HUES64 (cell line): Measurements from ENCODE around the gene GALNT17.

Source experiments
- H3K27ac ChIP-seq: 2 replicates; pipeline ENCODE4 v1.7.0; 2013; ENCODE audit warnings: low read depth, low read length, inconsistent platforms
- H3K27me3 ChIP-seq: 2 replicates; pipeline ENCODE4 v1.6.1; 2013; ENCODE audit warnings: mild to moderate bottlenecking, low read length; ENCODE audit not compliant: insufficient read depth
- H3K36me3 ChIP-seq: 2 replicates; pipeline ENCODE4 v1.6.1; 2013; ENCODE audit warnings: mild to moderate bottlenecking, low read length; ENCODE audit not compliant: insufficient read depth
- H3K4me1 ChIP-seq: 2 replicates; pipeline ENCODE4 v1.6.1; 2013; ENCODE audit warnings: mild to moderate bottlenecking, low read length, moderate library complexity; ENCODE audit not compliant: insufficient read depth
- H3K4me3 ChIP-seq: 2 replicates; pipeline ENCODE4 v1.5.1; 2013; ENCODE audit warnings: mild to moderate bottlenecking, low read length, moderate library complexity
- H3K9ac ChIP-seq: 2 replicates; pipeline ENCODE4 v1.6.1; 2013; ENCODE audit warnings: mild to moderate bottlenecking, low read depth, low read length
- H3K9me3 ChIP-seq: 2 replicates; pipeline ENCODE4 v1.6.1; 2013; ENCODE audit warnings: low read depth, low read length; ENCODE audit not compliant: insufficient read depth
- WGBS: fragments of 150-250, 120-280 bp; methylation state at CpG from one replicate; pipeline ENCODE4 v1.1.7; 2013; ENCODE audit warnings: missing lambda C conversion rate; 5-methylcytosine and 5-hydroxymethylcytosine counted together

The GALNT17 gene

GRCh38 chr7:71739520-71740173 is 607.7 kb downstream of the GALNT17 start:
- H3K9me3 ChIP-seq = no peaks in the 10 kb centered on the region
- H3K27me3 ChIP-seq = no peaks in the 10 kb centered on the region; the same call in 1 of the 2 replicates
- H3K36me3 ChIP-seq = no peaks in the 10 kb centered on the region
- H3K4me3 ChIP-seq = no peak overlapping the region
- peaks cover 15% of the 10 kb centered on the region for H3K4me1 ChIP-seq
- no peak overlapping the region for H3K9ac ChIP-seq
- WGBS = 36% methylated on average over 10 of the region's 10 CpGs
- H3K27ac ChIP-seq = peak overlapping the region; percentile 68; the same call in 1 of the 2 replicates

GRCh38 chr7:71740174-71740560 is 608.2 kb downstream of the GALNT17 start:
- no peaks in the 10 kb centered on the region; the same call in 1 of the 2 replicates for H3K27me3 ChIP-seq
- H3K36me3 ChIP-seq = no peaks in the 10 kb centered on the region
- H3K27ac ChIP-seq = peak overlapping the region; percentile 68; the same call in 1 of the 2 replicates
- H3K4me3 ChIP-seq = no peak overlapping the region
- H3K4me1 ChIP-seq = peaks cover 15% of the 10 kb centered on the region
- no peak overlapping the region for H3K9ac ChIP-seq
- H3K9me3 ChIP-seq = no peaks in the 10 kb centered on the region
- WGBS = 82% methylated on average over 5 of the region's 5 CpGs

- Histone ChIP-seq H3K9me3 (no peaks in the 10 kb centered on the region), H3K9ac (no peak overlapping the region), H3K27ac (no peak overlapping the region), H3K36me3 (no peaks in the 10 kb centered on the region), H3K27me3 (no peaks in the 10 kb centered on the region; the same call in 1 of the 2 replicates), H3K4me3 (no peak overlapping the region), H3K4me1 (no peaks in the 10 kb centered on the region)
- 96% methylated on average over 5 of the region's 5 CpGs for WGBS
Measured at GRCh38 chr7:71746006-71746405, 614.1 kb downstream of the GALNT17 start.

GRCh38 chr7:71750290-71750689 is 618.3 kb downstream of the GALNT17 start:
- Histone ChIP-seq H3K27me3 (peaks cover 15% of the 10 kb centered on the region), H3K9ac (no peak overlapping the region), H3K4me3 (no peak overlapping the region), H3K27ac (no peak overlapping the region), H3K36me3 (no peaks in the 10 kb centered on the region), H3K9me3 (no peaks in the 10 kb centered on the region), H3K4me1 (peaks cover 3% of the 10 kb centered on the region; the same call in 1 of the 2 replicates)
- 97% methylated on average over 4 of the region's 6 CpGs for WGBS

GRCh38 chr7:71752171-71752935 is 620.4 kb downstream of the GALNT17 start:
- peaks cover 15% of the 10 kb centered on the region for H3K27me3 ChIP-seq
- H3K9me3 ChIP-seq = no peaks in the 10 kb centered on the region
- H3K9ac ChIP-seq = 0 out of 2 replicates have a peak overlapping the region, but pooled peaks have one; percentile 35
- no peaks in the 10 kb centered on the region for H3K36me3 ChIP-seq
- WGBS = 14% methylated on average over 43 of the region's 43 CpGs
- peak overlapping the region; percentile 53 for H3K4me3 ChIP-seq
- peaks cover 3% of the 10 kb centered on the region; the same call in 1 of the 2 replicates for H3K4me1 ChIP-seq
- H3K27ac ChIP-seq = no peak overlapping the region

- Histone ChIP-seq H3K9ac (no peak overlapping the region), H3K36me3 (no peaks in the 10 kb centered on the region), H3K27ac (no peak overlapping the region), H3K4me3 (no peak overlapping the region), H3K9me3 (no peaks in the 10 kb centered on the region), H3K27me3 (peaks cover 15% of the 10 kb centered on the region), H3K4me1 (peaks cover 3% of the 10 kb centered on the region; the same call in 1 of the 2 replicates)
- WGBS = 93% methylated on average over 2 of the region's 2 CpGs
Measured at GRCh38 chr7:71753236-71753635, 621.3 kb downstream of the GALNT17 start.

GRCh38 chr7:71753956-71754664 is 622.2 kb downstream of the GALNT17 start:
- Histone ChIP-seq H3K27me3 (peaks cover 15% of the 10 kb centered on the region), H3K4me1 (peaks cover 3% of the 10 kb centered on the region; the same call in 1 of the 2 replicates), H3K27ac (no peak overlapping the region), H3K9me3 (no peaks in the 10 kb centered on the region), H3K9ac (no peak overlapping the region), H3K4me3 (no peak overlapping the region), H3K36me3 (no peaks in the 10 kb centered on the region)
- WGBS = 75% methylated on average over 9 of the region's 9 CpGs

GRCh38 chr7:71754828-71755227 is 622.9 kb downstream of the GALNT17 start:
- peaks cover 3% of the 10 kb centered on the region; the same call in 1 of the 2 replicates for H3K4me1 ChIP-seq
- no peaks in the 10 kb centered on the region for H3K36me3 ChIP-seq
- no peak overlapping the region for H3K9ac ChIP-seq
- peaks cover 15% of the 10 kb centered on the region for H3K27me3 ChIP-seq
- 95% methylated on average over 4 of the region's 4 CpGs for WGBS
- H3K9me3 ChIP-seq = no peaks in the 10 kb centered on the region
- no peak overlapping the region for H3K27ac ChIP-seq
- H3K4me3 ChIP-seq = no peak overlapping the region

- Histone ChIP-seq H3K27me3 (no peaks in the 10 kb centered on the region), H3K9me3 (no peaks in the 10 kb centered on the region; the same call in 1 of the 2 replicates), H3K9ac (no peak overlapping the region), H3K36me3 (no peaks in the 10 kb centered on the region), H3K27ac (no peak overlapping the region), H3K4me1 (no peaks in the 10 kb centered on the region), H3K4me3 (no peak overlapping the region)
Measured at GRCh38 chr7:71761336-71761735, 629.4 kb downstream of the GALNT17 start.
